Fibroblast of mammary gland (primary cell): ENCODE data around the gene TMEM244.
"Not testable (repeated sequence)": the region's sequence is repeated elsewhere in the genome, so short reads cannot be mapped to it uniquely, and the experiment has no call there.

Experiments
- DNase-seq: peaks from one replicate; pipeline ENCODE4 v3.0.0-alpha.2; 2010; ENCODE audit warnings: low read depth
- H3K4me3 ChIP-seq: 2 replicates; pipeline ENCODE4 v1.5.1; 2011; ENCODE audit warnings: low read depth, mild to moderate bottlenecking, low read length, moderate library complexity; ENCODE audit not compliant: control insufficient read depth
- CTCF ChIP-seq: conservative IDR thresholded peaks from 2 replicates; pipeline ENCODE4 v1.5.1; 2011; ENCODE audit warnings: low read depth, low read length, inconsistent platforms; ENCODE audit not compliant: control insufficient read depth, insufficient read depth

The TMEM244 gene

DNA sequence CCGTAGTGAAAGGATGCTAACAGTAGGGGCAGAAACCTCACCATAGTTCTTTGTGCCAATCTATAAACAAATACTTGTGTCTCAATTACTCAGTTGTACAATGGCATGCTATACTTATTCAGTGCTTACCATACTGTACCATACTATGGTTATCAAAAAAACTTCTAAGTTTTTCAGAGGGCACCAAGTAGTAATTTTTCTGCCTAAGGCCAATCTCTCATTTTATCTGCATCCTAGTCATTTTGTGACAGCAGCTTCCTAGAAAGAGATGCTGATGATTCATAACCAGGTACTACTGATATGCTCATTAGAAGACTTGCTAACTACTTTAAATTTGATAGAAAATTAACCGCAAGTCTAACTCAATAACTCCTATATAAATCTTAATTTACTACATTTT lies 42.9 kb downstream of the TMEM244 start:
- no peak overlapping the region for H3K4me3 ChIP-seq
- no peak for DNase-seq
- TF ChIP-seq CTCF, result no peak

- no peak overlapping the region for H3K4me3 ChIP-seq
- TF ChIP-seq CTCF, result no peak
- no peak for DNase-seq
These were observed 43.3 kb downstream of the TMEM244 start for GRCh38 chr6:129817821-129818220.

DNA sequence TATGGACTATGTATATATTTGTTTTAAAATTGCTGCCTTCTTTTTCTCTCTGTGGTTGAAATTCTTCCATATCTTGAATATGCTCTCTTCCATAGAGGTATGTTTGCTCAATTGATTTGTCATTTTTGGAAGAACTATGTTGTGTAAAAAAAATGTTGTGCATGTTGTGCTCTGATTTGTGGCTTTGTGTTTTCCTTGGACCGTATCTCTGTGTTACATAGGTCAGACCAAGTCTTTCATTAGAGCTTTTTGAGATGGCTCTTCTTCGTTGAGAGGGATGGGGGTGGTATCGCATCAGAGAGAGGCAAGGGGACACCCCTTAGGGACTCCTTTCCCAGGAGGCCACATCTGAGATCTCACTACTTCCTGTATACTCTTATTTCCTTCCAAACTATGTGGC lies 43.8 kb downstream of the TMEM244 start:
- DNase-seq, result no peak
- H3K4me3 ChIP-seq, result no peak overlapping the region
- TF ChIP-seq CTCF, result no peak

- no peak for DNase-seq
- TF ChIP-seq CTCF, result no peak
- H3K4me3 ChIP-seq, result no peak overlapping the region
These were observed 48.9 kb downstream of the TMEM244 start for GRCh38 chr6:129812145-129812777.

DNA sequence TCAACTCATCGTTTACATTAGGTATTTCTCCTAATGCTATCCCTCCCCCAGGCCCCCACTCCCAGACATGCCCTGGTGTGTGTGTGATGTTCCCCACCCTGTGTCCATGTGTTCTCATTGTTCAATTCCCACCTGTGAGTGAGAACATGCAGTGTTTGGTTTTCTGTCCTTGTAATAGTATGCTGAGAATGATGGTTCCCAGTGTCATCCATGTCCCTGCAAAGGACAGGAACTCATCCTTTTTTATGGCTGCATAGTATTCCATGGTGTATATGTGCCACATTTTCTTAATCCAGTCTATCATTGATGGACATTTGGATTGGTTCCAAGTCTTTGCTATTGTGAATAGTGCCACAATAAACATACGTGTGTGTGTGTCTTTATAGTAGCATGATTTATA lies 54.0 kb downstream of the TMEM244 start:
- H3K4me3 ChIP-seq, DNase-seq: not testable (repeated sequence)

DNA sequence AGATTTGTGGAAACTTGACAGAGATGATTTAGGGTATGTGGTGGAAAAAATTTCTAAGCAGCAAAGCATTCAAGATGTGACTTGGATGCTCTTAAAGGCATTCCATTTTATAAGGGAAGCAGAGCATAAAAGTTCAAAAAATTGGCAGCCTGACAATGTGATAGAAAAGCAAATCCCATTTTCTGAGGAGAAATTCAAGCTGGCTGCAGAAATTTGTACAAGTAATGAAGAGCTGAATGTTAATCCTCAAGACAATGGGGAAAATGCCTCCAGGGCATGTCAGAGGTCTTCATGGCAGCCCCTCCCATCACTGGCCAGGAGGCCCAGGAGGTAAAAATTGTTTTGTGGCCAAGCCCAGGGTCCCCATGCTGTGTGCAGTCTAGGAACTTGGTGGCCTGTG lies 58.2 kb downstream of the TMEM244 start:
- H3K4me3 ChIP-seq, DNase-seq: not testable (repeated sequence)

- peak; percentile 4 for DNase-seq
- H3K4me3 ChIP-seq, result no peak overlapping the region
- no peak for TF ChIP-seq CTCF
These were observed 59.2 kb downstream of the TMEM244 start for GRCh38 chr6:129801909-129802308.

DNA sequence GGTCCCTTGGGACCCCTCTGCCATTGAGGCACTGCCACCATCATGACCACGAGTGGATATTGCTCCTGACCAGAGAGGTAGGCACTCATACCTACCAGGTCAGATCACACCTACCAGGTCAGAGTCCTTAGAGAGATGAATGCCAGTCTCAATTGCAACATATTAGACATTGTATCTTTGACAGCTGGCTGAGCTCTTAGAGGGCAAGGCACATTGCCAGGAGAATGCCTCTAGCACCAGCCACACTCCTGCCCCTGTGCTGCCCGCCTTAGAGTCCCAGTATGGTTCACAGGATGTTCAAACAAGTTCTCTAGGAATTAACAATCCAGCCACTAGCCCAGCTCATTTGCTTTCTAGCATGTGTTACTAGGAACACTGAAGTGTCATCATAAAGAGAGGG lies 65.9 kb downstream of the TMEM244 start:
- TF ChIP-seq CTCF, result no peak
- DNase-seq, result peak; percentile 21

More for the DNA sequence above, 65.9 kb downstream of the TMEM244 start:
- H3K4me3 ChIP-seq, result no peak overlapping the region
